Adipocyte (in vitro differentiated cells): Measurements from ENCODE around the gene ATAD2B.
A peak's percentile ranks its signal among the peaks of the same experiment; 100 is the strongest.
"Not testable (repeated sequence)": the region's sequence is repeated elsewhere in the genome, so short reads cannot be mapped to it uniquely, and the experiment has no call there.

Experiments used
- DNase-seq: peaks from one replicate; pipeline ENCODE4 v3.0.0-alpha.2; 2015; ENCODE audit warnings: low read depth
- H3K27me3 ChIP-seq: replicated peaks from 2 replicates; pipeline ENCODE4 v1.7.0; 2013; ENCODE audit warnings: mild to moderate bottlenecking, low read length, moderate library complexity; ENCODE audit not compliant: control insufficient read depth, insufficient read depth
- H3K36me3 ChIP-seq: 2 replicates; pipeline ENCODE4 v1.7.0; 2013; ENCODE audit warnings: low read length, mild to moderate bottlenecking, moderate library complexity; ENCODE audit not compliant: control insufficient read depth, insufficient read depth, severe bottlenecking
- H3K4me1 ChIP-seq: 2 replicates; pipeline ENCODE4 v1.7.0; 2013; ENCODE audit warnings: mild to moderate bottlenecking, low read length, moderate library complexity; ENCODE audit not compliant: control insufficient read depth, insufficient read depth
- H3K4me3 ChIP-seq: 2 replicates; pipeline ENCODE4 v1.7.0; 2013; ENCODE audit warnings: mild to moderate bottlenecking, low read length, moderate library complexity
- H3K9ac ChIP-seq: 2 replicates; pipeline ENCODE4 v1.7.0; 2013; ENCODE audit warnings: mild to moderate bottlenecking, low read length, moderate library complexity
- H3K9me3 ChIP-seq: 2 replicates; pipeline ENCODE4 v1.7.0; 2013; ENCODE audit warnings: mild to moderate bottlenecking, low read length, moderate library complexity; ENCODE audit not compliant: control insufficient read depth

The ATAD2B gene

DNA sequence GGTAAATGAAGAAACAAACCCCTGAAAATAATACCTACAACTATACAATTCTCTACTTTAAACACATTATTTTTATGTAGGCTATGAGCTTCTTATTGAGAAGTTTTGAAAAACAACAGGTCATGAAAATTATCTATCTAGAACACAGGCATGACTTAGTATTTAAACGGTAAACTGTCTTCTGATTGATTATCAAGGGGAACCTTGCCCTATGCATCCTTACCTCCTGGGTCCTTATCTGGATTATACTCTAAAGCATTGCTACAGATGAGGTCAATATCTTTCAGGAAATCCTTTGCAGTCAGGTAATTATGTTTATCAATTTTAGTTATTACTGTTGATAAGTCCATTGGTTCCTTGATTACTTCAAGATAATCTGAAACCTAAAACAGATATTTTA, 144.3 kb downstream of the ATAD2B start:
- Histone ChIP-seq H3K4me3 (no peak overlapping the region), H3K4me1 (peaks cover 4% of the 10 kb centered on the region), H3K9me3 (no peaks in the 10 kb centered on the region), H3K9ac (no peak overlapping the region), H3K36me3 (peaks cover 38% of the 10 kb centered on the region), H3K27me3 (no peaks in the 10 kb centered on the region)
- no peak for DNase-seq

DNA sequence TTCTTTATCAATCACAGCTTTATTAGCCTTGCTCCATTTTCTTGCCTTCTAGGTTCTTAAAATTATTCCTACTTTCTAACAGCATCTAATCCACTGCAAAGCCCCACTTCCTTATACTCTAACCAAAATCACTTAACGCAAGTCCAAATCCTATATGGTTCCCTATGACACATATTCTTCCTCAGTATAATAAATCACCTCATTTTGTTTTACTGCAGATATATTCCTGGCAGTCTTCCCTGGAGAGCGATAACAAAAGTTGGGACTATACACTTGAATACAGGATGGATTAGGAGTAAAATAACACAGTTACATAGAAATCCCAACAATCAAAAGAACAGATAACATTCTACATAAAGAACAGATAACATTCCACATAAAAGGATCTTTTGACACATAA, 144.8 kb downstream of the ATAD2B start:
- Histone ChIP-seq H3K36me3 (peaks cover 38% of the 10 kb centered on the region), H3K4me3 (no peak overlapping the region), H3K9ac (no peak overlapping the region), H3K27me3 (no peaks in the 10 kb centered on the region), H3K4me1 (peaks cover 7% of the 10 kb centered on the region), H3K9me3 (no peaks in the 10 kb centered on the region)
- no peak for DNase-seq

- H3K4me1 ChIP-seq = peaks cover 14% of the 10 kb centered on the region
- H3K4me3 ChIP-seq, H3K9ac ChIP-seq, H3K27me3 ChIP-seq, H3K9me3 ChIP-seq: not testable (repeated sequence)
- DNase-seq = peak; percentile 24
- H3K36me3 ChIP-seq = peaks cover 28% of the 10 kb centered on the region
These were observed 146.5 kb downstream of the ATAD2B start for GRCh38 chr2:23780465-23780864.

GRCh38 chr2:23777826-23778225, 149.1 kb downstream of the ATAD2B start:
- peak; percentile 30 for DNase-seq
- no peaks in the 10 kb centered on the region for H3K27me3 ChIP-seq
- no peak overlapping the region for H3K4me3 ChIP-seq
- H3K36me3 ChIP-seq = peaks cover 27% of the 10 kb centered on the region
- H3K9me3 ChIP-seq = no peaks in the 10 kb centered on the region
- peaks cover 11% of the 10 kb centered on the region for H3K4me1 ChIP-seq
- H3K9ac ChIP-seq = no peak overlapping the region

- Histone ChIP-seq H3K4me1 (peaks cover 11% of the 10 kb centered on the region), H3K27me3 (no peaks in the 10 kb centered on the region), H3K4me3 (no peak overlapping the region), H3K36me3 (peaks cover 33% of the 10 kb centered on the region), H3K9me3 (no peaks in the 10 kb centered on the region), H3K9ac (no peak overlapping the region)
- no peak for DNase-seq
These were observed 150.9 kb downstream of the ATAD2B start for GRCh38 chr2:23776021-23776420.

GRCh38 chr2:23772684-23773083, 154.2 kb downstream of the ATAD2B start:
- Histone ChIP-seq H3K36me3 (peaks cover 32% of the 10 kb centered on the region), H3K4me1 (peaks cover 23% of the 10 kb centered on the region), H3K9me3 (no peaks in the 10 kb centered on the region), H3K27me3 (no peaks in the 10 kb centered on the region), H3K9ac (no peak overlapping the region), H3K4me3 (no peak overlapping the region)
- DNase-seq = no peak

GRCh38 chr2:23772056-23772455, 154.9 kb downstream of the ATAD2B start:
- no peak overlapping the region for H3K4me3 ChIP-seq
- no peak overlapping the region for H3K9ac ChIP-seq
- H3K4me1 ChIP-seq = peaks cover 26% of the 10 kb centered on the region
- H3K36me3 ChIP-seq = peaks cover 32% of the 10 kb centered on the region
- no peaks in the 10 kb centered on the region for H3K27me3 ChIP-seq
- no peak for DNase-seq
- H3K9me3 ChIP-seq = no peaks in the 10 kb centered on the region

DNA sequence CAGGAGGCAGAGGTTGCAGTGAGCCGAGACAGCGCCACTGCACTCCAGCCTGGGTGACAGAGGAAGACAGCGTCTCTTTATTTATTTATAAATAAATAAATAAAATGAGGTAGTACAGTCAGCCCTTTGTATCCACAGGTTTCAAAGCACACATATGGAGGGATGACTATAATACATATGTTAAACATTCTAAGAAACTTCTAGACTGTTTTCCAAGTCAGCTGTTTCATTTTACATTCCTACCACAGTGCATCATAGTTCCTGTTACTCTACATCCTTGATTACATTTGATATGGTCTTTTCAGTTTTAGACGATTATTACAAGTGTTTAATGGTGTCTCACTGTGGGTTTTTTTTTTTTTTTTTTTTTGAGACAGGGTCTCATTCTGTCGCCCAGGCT, 157.6 kb downstream of the ATAD2B start:
- peaks cover 26% of the 10 kb centered on the region for H3K4me1 ChIP-seq
- no peak overlapping the region for H3K4me3 ChIP-seq
- peaks cover 32% of the 10 kb centered on the region for H3K36me3 ChIP-seq
- no peak for DNase-seq
- no peak overlapping the region for H3K9ac ChIP-seq
- H3K27me3 ChIP-seq = no peaks in the 10 kb centered on the region
- no peaks in the 10 kb centered on the region for H3K9me3 ChIP-seq

DNA sequence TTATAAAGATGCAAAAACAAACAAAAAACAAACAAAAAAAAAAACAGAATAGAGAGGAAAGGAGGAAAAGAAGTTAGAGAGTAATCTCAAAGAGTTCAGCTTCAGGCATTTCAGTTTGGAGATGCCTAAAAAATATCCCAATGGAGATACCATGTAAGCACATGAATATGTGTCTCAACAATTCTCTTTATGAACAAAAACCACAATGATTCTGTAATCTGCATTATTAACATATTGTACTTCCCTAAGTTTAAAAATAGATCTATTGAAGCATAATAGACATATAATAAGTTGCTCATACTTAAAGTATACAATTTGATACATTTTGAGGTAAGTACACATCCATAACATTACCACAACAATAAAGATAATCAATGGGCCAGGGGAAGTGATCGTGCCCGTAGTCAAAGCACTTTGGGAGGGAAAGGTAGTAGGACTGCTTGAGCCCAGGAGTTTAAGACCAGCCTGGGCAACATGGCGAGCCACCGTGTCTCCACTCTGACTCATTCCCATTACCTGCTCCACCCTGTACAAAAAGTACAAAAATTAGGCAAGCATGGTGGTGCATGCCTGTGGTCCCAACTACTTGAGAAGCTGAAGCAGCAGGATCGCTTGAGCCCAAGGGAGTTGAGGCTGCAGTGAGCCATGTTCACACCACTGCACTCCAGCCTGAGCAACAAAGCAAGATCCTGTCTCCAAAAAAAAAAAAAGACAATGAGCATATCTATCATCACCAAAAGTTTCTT, 158.9 kb downstream of the ATAD2B start:
- no peaks in the 10 kb centered on the region for H3K9me3 ChIP-seq
- H3K4me3 ChIP-seq = peak overlapping the region; percentile 6
- H3K36me3 ChIP-seq = peaks cover 26% of the 10 kb centered on the region
- no peaks in the 10 kb centered on the region for H3K27me3 ChIP-seq
- DNase-seq = no peak
- H3K4me1 ChIP-seq = peaks cover 26% of the 10 kb centered on the region
- H3K9ac ChIP-seq = peak overlapping the region; percentile 17

DNA sequence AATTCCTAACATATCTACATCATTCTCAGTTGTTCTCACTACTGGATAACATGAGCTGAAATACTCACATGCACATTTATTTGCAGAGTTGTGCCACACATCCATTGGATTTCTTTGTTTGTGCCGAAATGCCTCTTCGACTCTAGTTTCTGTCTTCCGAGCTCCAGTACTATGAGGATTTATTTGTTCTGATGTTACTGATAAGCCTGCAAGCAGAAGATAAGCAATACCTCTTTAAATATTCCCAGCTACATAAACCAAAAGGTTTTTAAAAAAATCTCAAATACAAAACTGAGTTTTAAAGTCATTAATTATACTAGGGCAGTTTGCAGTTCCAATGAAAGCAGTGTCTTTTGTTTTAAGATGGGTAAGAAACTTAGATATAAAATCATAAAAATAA, 164.8 kb downstream of the ATAD2B start:
- H3K4me1 ChIP-seq = peaks cover 22% of the 10 kb centered on the region
- no peaks in the 10 kb centered on the region for H3K9me3 ChIP-seq
- no peak overlapping the region for H3K4me3 ChIP-seq
- no peak overlapping the region for H3K9ac ChIP-seq
- peaks cover 22% of the 10 kb centered on the region for H3K36me3 ChIP-seq
- H3K27me3 ChIP-seq = no peaks in the 10 kb centered on the region
- no peak for DNase-seq

DNA sequence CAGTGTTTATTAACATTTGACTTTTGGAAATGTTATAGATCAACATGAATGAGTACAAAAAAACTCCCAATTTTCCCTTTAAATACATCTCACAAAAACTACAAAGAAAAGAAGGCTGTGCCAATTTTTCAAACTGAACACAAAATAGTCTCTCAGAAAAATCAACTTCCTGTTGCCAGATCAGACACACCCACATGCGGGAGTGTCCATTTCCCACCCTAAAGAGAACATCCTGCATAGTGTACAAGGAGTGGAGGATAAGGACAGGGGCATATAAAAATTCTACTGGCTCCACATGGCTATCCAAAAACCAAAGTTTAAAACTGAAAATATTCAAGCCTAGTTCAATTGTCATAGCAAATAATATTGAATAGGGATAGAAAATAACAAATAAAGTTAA, 165.3 kb downstream of the ATAD2B start:
- no peak overlapping the region for H3K4me3 ChIP-seq
- peaks cover 18% of the 10 kb centered on the region for H3K4me1 ChIP-seq
- H3K36me3 ChIP-seq = peaks cover 27% of the 10 kb centered on the region
- no peaks in the 10 kb centered on the region for H3K9me3 ChIP-seq
- H3K27me3 ChIP-seq = no peaks in the 10 kb centered on the region
- no peak overlapping the region for H3K9ac ChIP-seq
- DNase-seq = no peak

GRCh38 chr2:23760736-23761135, 166.2 kb downstream of the ATAD2B start:
- Histone ChIP-seq H3K27me3 (no peaks in the 10 kb centered on the region), H3K9ac (no peak overlapping the region), H3K4me3 (no peak overlapping the region), H3K36me3 (peaks cover 30% of the 10 kb centered on the region), H3K4me1 (peaks cover 14% of the 10 kb centered on the region), H3K9me3 (no peaks in the 10 kb centered on the region)
- DNase-seq = peak; percentile 84
